H9 (cell line): ENCODE results near the gene ZSWIM9. TPM values are rescaled to one million over a fixed set of nuclear protein-coding genes. Genes with fewer than 3 reads are reported as not detected.

Experiments used
- DNase-seq: peaks from one replicate; pipeline ENCODE4 v3.0.0-alpha.2; 2017
- H2AFZ ChIP-seq: one replicate; pipeline ENCODE4 v1.6.1; 2013; ENCODE audit warnings: mild to moderate bottlenecking, low read length, control low read depth, moderate library complexity
- H2AK5ac ChIP-seq: 2 replicates; pipeline ENCODE4 v1.6.1; 2013; ENCODE audit warnings: low read length, control low read depth, mixed read lengths; ENCODE audit not compliant: insufficient read length
- H2BK120ac ChIP-seq: one replicate; pipeline ENCODE4 v1.6.1; 2013; ENCODE audit warnings: low read depth, mild to moderate bottlenecking, low read length, control low read depth, inconsistent platforms; ENCODE audit not compliant: poor library complexity, severe bottlenecking
- H2BK12ac ChIP-seq: 2 replicates; pipeline ENCODE4 v1.6.1; 2013; ENCODE audit warnings: low read length, control low read depth, mixed read lengths, low read depth; ENCODE audit not compliant: insufficient read length
- H2BK15ac ChIP-seq: 2 replicates; pipeline ENCODE4 v1.6.1; 2013; ENCODE audit warnings: low read depth, low read length, control low read depth
- H2BK20ac ChIP-seq: one replicate; pipeline ENCODE4 v1.6.1; 2013; ENCODE audit warnings: low read depth, mild to moderate bottlenecking, low read length, control low read depth, inconsistent platforms; ENCODE audit not compliant: poor library complexity, severe bottlenecking
- H2BK5ac ChIP-seq: 2 replicates; pipeline ENCODE4 v1.6.1; 2013; ENCODE audit warnings: low read length, control low read depth, mixed read lengths; ENCODE audit not compliant: insufficient read length
- H3K14ac ChIP-seq: 2 replicates; pipeline ENCODE4 v1.6.1; 2013; ENCODE audit warnings: low read length, control low read depth; ENCODE audit not compliant: insufficient read depth
- H3K18ac ChIP-seq: 2 replicates; pipeline ENCODE4 v1.6.1; 2013; ENCODE audit warnings: low read depth, mild to moderate bottlenecking, mixed read lengths, low read length, control low read depth; ENCODE audit not compliant: insufficient read length
- H3K23ac ChIP-seq: 2 replicates; pipeline ENCODE4 v1.6.1; 2013; ENCODE audit warnings: low read length, control low read depth, mixed read lengths, low read depth; ENCODE audit not compliant: insufficient read length
- H3K23me2 ChIP-seq: 2 replicates; pipeline ENCODE4 v1.6.1; 2013; ENCODE audit warnings: low read depth, mild to moderate bottlenecking, mixed read lengths, low read length, control low read depth; ENCODE audit not compliant: insufficient read length, poor library complexity, severe bottlenecking
- H3K27ac ChIP-seq: 2 replicates; pipeline ENCODE4 v1.5.1; 2013; ENCODE audit warnings: low read length, control low read depth, mixed read lengths, low read depth; ENCODE audit not compliant: insufficient read length
- H3K27me3 ChIP-seq: 2 replicates; pipeline ENCODE4 v1.6.1; 2013; ENCODE audit warnings: low read length, control low read depth, inconsistent platforms; ENCODE audit not compliant: insufficient read depth
- H3K4ac ChIP-seq: 2 replicates; pipeline ENCODE4 v1.6.1; 2013; ENCODE audit warnings: low read depth, mild to moderate bottlenecking, control low read depth, inconsistent platforms, low read length, moderate library complexity
- H3K4me1 ChIP-seq: 2 replicates; pipeline ENCODE4 v1.6.1; 2013; ENCODE audit warnings: low read length, control low read depth, inconsistent platforms; ENCODE audit not compliant: insufficient read depth
- H3K4me2 ChIP-seq: 2 replicates; pipeline ENCODE4 v1.6.1; 2013; ENCODE audit warnings: low read length, control low read depth, mixed read lengths; ENCODE audit not compliant: insufficient read length, insufficient read depth
- H3K56ac ChIP-seq: 2 replicates; pipeline ENCODE4 v1.6.1; 2013; ENCODE audit warnings: low read depth, mild to moderate bottlenecking, mixed read lengths, low read length, control low read depth; ENCODE audit not compliant: insufficient read length
- H3K79me1 ChIP-seq: 2 replicates; pipeline ENCODE4 v1.6.1; 2013; ENCODE audit warnings: low read depth, mild to moderate bottlenecking, moderate library complexity, low read length, control low read depth, inconsistent platforms; ENCODE audit not compliant: insufficient read depth, poor library complexity, severe bottlenecking
- H3K79me2 ChIP-seq: 2 replicates; pipeline ENCODE4 v1.6.1; 2013; ENCODE audit warnings: low read length, control low read depth, inconsistent platforms; ENCODE audit not compliant: insufficient read depth
- H3K9ac ChIP-seq: 2 replicates; pipeline ENCODE4 v1.6.1; 2013; ENCODE audit warnings: low read length, control low read depth, mixed read lengths; ENCODE audit not compliant: insufficient read length; ENCODE audit errors: extremely low read depth
- H3K9me3 ChIP-seq: one replicate; pipeline ENCODE4 v1.6.1; 2013; ENCODE audit warnings: low read depth, low read length, inconsistent platforms; ENCODE audit not compliant: control insufficient read depth
- H3T11ph ChIP-seq: one replicate; pipeline ENCODE4 v1.6.1; 2013; ENCODE audit warnings: mild to moderate bottlenecking, low read length, control low read depth, inconsistent platforms
- H4K20me1 ChIP-seq: one replicate; pipeline ENCODE4 v1.6.1; 2013; ENCODE audit not compliant: control insufficient read depth, insufficient read length, insufficient read depth
- H4K5ac ChIP-seq: 2 replicates; pipeline ENCODE4 v1.6.1; 2013; ENCODE audit warnings: low read depth, mild to moderate bottlenecking, mixed read lengths, low read length, control low read depth; ENCODE audit not compliant: insufficient read length
- H4K8ac ChIP-seq: replicated peaks from 2 replicates; pipeline ENCODE4 v1.6.1; 2013; ENCODE audit warnings: low read length, control low read depth, mixed read lengths, low read depth; ENCODE audit not compliant: insufficient read length
- H4K91ac ChIP-seq: 2 replicates; pipeline ENCODE4 v1.6.1; 2013; ENCODE audit warnings: low read depth, mild to moderate bottlenecking, moderate library complexity, mixed read lengths, low read length, control low read depth; ENCODE audit not compliant: insufficient read length
- H3K27ac Mint-ChIP-seq, 3 experiments: 2 replicates in 2 of 3; 3 replicates in 1 of 3; pipeline ENCODE4 v1.8.0; 2020 to 2021; ENCODE audit warnings: mixed read lengths in 3 of 3, mild to moderate bottlenecking in 1 of 3, moderate library complexity in 1 of 3
- H3K27me3 Mint-ChIP-seq: 2 replicates; pipeline ENCODE4 v1.8.0; 2021; ENCODE audit warnings: low read depth, mild to moderate bottlenecking, moderate library complexity, mixed read lengths
- H3K36me3 Mint-ChIP-seq, 3 experiments: 2 replicates in 2 of 3; 3 replicates in 1 of 3; pipeline ENCODE4 v1.8.0; 2020 to 2021; ENCODE audit warnings: low read depth in 3 of 3, mixed read lengths in 3 of 3; ENCODE audit not compliant: insufficient read depth in 1 of 3
- H3K4me1 Mint-ChIP-seq, 2 experiments: 2 replicates each; pipeline ENCODE4 v1.8.0; 2020; ENCODE audit warnings: mixed read lengths in 2 of 2
- H3K4me3 Mint-ChIP-seq, 2 experiments: 2 replicates in 1 of 2; 3 replicates in 1 of 2; pipeline ENCODE4 v1.8.0; 2020 to 2021; ENCODE audit warnings: mild to moderate bottlenecking in 2 of 2, mixed read lengths in 2 of 2, moderate library complexity in 1 of 2
- H3K9me3 Mint-ChIP-seq, 2 experiments: 2 replicates in 1 of 2; 3 replicates in 1 of 2; pipeline ENCODE4 v1.8.0; 2020; ENCODE audit warnings: mild to moderate bottlenecking in 2 of 2, mixed read lengths in 2 of 2, moderate library complexity in 1 of 2
- WGBS: extraction: QIAGEN DNeasy Blood & Tissue Kit; methylation state at CpG from one replicate; pipeline ENCODE4 v1.1.7; 2013; ENCODE audit warnings: missing lambda C conversion rate, low lambda C conversion rate, mixed read lengths; ENCODE audit not compliant: insufficient read length; ENCODE audit errors: extremely low coverage; 5-methylcytosine and 5-hydroxymethylcytosine counted together
- total RNA-seq: library from RNA; stranded (reverse); gene quantifications from 2 replicates; pipeline ENCODE4 v1.2.1, GENCODE V29; 2021
- TF ChIP-seq, protein P1 (sequence below): fragments of 200-600 bp; sonication (generic); conservative IDR thresholded peaks from 3 replicates; pipeline ENCODE4 v1.8.0; 2021; ENCODE audit warnings: antibody characterized with exemption, mild to moderate bottlenecking

ZSWIM9 gene
- total RNA-seq, 1 experiment from 2014 or later = 8.9 TPM

DNA sequence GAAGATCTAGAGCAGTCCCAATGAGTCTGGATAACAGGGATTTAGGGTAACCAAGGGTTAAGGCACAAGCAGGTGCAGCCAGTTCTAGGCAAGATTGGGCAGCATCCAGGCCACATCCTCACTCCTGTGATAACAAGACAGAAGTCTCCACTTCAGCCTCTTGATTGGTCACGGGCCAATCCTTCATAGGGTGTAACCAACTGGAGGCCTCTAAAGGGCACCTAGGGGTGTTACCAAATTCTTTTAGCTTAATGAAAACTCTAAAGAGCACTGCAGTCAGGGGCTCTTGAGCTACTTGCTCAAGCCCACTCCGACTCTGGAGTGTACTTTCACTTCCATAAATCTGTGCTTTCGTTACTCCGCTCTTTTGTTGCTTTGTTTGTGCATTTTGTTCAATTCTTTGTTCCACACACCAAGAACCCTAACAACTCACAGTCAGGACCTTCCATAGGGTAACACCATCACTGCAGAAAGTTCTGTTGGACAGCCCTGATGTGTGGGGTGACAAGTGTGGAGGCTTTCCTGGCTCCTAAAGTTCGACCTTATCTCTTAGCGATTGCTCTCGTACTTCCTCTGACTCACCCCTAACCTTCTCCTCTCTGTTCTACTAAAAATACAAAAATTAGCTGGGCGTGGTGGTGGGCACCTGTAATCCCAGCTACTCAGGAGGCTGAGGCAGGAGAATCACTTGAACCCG is 36.1 kb downstream of the ZSWIM9 start:
- Histone ChIP-seq H3K9me3 (no peaks in the 10 kb centered on the region), H3K23ac (no peak overlapping the region), H4K20me1 (no peaks in the 10 kb centered on the region), H3K79me2 (no peaks in the 10 kb centered on the region), H2BK12ac (no peak overlapping the region), H3K18ac (no peak overlapping the region), H3K4me2 (no peak overlapping the region), H3K4me1 (0 out of 2 replicates have a peak, but pooled peaks cover 2% of the 10 kb centered on the region), H2BK15ac (no peak overlapping the region), H2BK120ac (no peak overlapping the region), H3K14ac (no peak overlapping the region), H3K27me3 (no peaks in the 10 kb centered on the region), H3K56ac (no peak overlapping the region), H3K9ac (no peak overlapping the region), H2AK5ac (no peak overlapping the region), H3K27ac (no peak overlapping the region), H4K5ac (no peak overlapping the region), H3K23me2 (no peaks in the 10 kb centered on the region), H3K4ac (no peak overlapping the region), H2BK20ac (no peak overlapping the region), H3K79me1 (no peaks in the 10 kb centered on the region), H3T11ph (no peak overlapping the region), H2BK5ac (no peak overlapping the region), H4K91ac (no peak overlapping the region), H2AFZ (no peak overlapping the region), H4K8ac (no peak overlapping the region)
- Mint-ChIP-seq H3K27me3 (peaks cover 2% of the 10 kb centered on the region; the same call in 1 of the 2 replicates), H3K4me1 (no peaks in the 10 kb centered on the region), H3K9me3 (peaks cover 0 to 2% of the 10 kb centered on the region in 2 experiments; a peak in 1 of 5 replicates), H3K27ac (no peak overlapping the region), H3K4me3 (no peak overlapping the region), H3K36me3 (peaks cover 0 to 3% (median 0%) of the 10 kb centered on the region in 3 experiments; a peak in 2 of 7 replicates)
- DNase-seq = no peak
- no CpG with 5 or more reads among the region's 9 CpGs for WGBS
- TF ChIP-seq, protein P1, sequence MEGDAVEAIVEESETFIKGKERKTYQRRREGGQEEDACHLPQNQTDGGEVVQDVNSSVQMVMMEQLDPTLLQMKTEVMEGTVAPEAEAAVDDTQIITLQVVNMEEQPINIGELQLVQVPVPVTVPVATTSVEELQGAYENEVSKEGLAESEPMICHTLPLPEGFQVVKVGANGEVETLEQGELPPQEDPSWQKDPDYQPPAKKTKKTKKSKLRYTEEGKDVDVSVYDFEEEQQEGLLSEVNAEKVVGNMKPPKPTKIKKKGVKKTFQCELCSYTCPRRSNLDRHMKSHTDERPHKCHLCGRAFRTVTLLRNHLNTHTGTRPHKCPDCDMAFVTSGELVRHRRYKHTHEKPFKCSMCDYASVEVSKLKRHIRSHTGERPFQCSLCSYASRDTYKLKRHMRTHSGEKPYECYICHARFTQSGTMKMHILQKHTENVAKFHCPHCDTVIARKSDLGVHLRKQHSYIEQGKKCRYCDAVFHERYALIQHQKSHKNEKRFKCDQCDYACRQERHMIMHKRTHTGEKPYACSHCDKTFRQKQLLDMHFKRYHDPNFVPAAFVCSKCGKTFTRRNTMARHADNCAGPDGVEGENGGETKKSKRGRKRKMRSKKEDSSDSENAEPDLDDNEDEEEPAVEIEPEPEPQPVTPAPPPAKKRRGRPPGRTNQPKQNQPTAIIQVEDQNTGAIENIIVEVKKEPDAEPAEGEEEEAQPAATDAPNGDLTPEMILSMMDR = no peak
